ENCODE measurements around the gene RRM1.
A peak's percentile ranks its signal among the peaks of the same experiment; 100 is the strongest.
"Not testable (repeated sequence)": the region's sequence is repeated elsewhere in the genome, so short reads cannot be mapped to it uniquely, and the experiment has no call there.

Gene RRM1

GRCh38 chr11:4146070-4146771 is 51.6 kb downstream of the RRM1 start:
- no peak for DNase-seq

- DNase-seq: no peak
Observed at GRCh38 chr11:4146772-4147098, 52.1 kb downstream of the RRM1 start.

- DNase-seq: no peak
Observed at GRCh38 chr11:4154503-4154902, 59.9 kb downstream of the RRM1 start.

GRCh38 chr11:4156571-4156970 is 62.0 kb downstream of the RRM1 start:
- no peak for DNase-seq

GRCh38 chr11:4158818-4159217 is 64.2 kb downstream of the RRM1 start:
- DNase-seq: not testable (repeated sequence)

GRCh38 chr11:4161305-4161704 is 66.7 kb downstream of the RRM1 start:
- DNase-seq: no peak

GRCh38 chr11:4164884-4165590 is 70.4 kb downstream of the RRM1 start:
- DNase-seq: no peak

GRCh38 chr11:4167292-4167691 is 72.7 kb downstream of the RRM1 start:
- no peak for DNase-seq

- DNase-seq: no peak
Observed at GRCh38 chr11:4167758-4168157, 73.2 kb downstream of the RRM1 start.

- DNase-seq: not testable (repeated sequence)
Observed at GRCh38 chr11:4175620-4176350, 81.2 kb downstream of the RRM1 start.

GRCh38 chr11:4178813-4179662 is 84.4 kb downstream of the RRM1 start:
- DNase-seq: no peak

GRCh38 chr11:4180441-4181183 is 86.0 kb downstream of the RRM1 start:
- no peak for DNase-seq

- peak; percentile 22 for DNase-seq
Observed at GRCh38 chr11:4181782-4182721, 87.5 kb downstream of the RRM1 start.

GRCh38 chr11:4183410-4184057 is 88.9 kb downstream of the RRM1 start:
- no peak for DNase-seq

GRCh38 chr11:4184163-4184916 is 89.7 kb downstream of the RRM1 start:
- no peak for DNase-seq

GRCh38 chr11:4185561-4185960 is 91.0 kb downstream of the RRM1 start:
- no peak for DNase-seq

GRCh38 chr11:4186464-4187054 is 92.0 kb downstream of the RRM1 start:
- no peak for DNase-seq

- peak; percentile 74 for DNase-seq
Observed at GRCh38 chr11:4187055-4187988, 92.7 kb downstream of the RRM1 start.
